NCI-H1105 treated with DMSO at 0.1 percent for 48 hours (cell line): ENCODE data around the gene NMUR2.

Experiments used
- DNase-seq: peaks from one replicate; lab custom pipeline; 2025; lab: John Stamatoyannopoulos, UW

Gene NMUR2, protein sequence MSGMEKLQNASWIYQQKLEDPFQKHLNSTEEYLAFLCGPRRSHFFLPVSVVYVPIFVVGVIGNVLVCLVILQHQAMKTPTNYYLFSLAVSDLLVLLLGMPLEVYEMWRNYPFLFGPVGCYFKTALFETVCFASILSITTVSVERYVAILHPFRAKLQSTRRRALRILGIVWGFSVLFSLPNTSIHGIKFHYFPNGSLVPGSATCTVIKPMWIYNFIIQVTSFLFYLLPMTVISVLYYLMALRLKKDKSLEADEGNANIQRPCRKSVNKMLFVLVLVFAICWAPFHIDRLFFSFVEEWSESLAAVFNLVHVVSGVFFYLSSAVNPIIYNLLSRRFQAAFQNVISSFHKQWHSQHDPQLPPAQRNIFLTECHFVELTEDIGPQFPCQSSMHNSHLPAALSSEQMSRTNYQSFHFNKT

DNA sequence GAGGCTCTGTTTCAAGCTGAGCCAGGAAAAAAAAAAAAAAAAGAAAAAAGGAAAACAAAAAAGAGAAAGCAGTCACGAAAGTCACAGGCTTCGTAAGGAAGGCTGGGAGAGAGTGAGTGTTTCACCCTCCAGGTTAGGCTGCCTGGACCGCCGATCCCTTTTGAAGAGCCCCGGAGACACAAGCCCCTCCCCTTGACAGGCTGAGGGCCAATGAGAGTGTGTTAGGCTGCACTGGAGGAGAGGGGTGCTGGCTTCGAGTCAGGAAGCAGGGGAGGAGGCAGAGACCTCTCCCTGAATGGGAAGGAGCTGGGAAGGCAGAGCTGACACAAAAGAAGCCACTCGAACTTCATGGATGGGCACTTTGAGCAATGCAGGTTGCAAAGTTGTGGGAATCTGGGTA, at the start of gene NMUR2:
TSS of gene NMUR2 (minus strand) at position 135 of the 400 bp plus-strand sequence. CDS start 166 bp downstream, outside the sequence.
- DNase-seq = peak; percentile 16

DNA sequence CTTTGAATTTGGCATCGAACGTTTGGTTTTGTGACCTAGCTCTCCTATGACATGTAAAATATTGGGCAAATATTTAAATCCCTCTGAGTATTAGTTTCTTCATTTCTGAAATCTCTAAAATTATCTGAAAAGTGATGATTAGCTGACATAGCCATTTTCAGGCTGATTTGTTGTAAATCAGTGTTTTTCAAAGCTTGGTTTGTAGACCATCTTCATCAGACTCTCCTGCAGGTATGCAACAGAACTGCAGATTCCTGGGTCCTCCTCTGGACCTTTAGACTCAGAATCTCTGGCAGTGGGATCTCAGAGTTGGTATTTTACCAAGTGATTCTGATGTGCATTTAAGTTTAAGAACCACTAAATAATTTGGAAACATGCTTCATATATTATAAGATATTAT, 38.9 kb upstream of the NMUR2 start:
- no peak for DNase-seq

DNA sequence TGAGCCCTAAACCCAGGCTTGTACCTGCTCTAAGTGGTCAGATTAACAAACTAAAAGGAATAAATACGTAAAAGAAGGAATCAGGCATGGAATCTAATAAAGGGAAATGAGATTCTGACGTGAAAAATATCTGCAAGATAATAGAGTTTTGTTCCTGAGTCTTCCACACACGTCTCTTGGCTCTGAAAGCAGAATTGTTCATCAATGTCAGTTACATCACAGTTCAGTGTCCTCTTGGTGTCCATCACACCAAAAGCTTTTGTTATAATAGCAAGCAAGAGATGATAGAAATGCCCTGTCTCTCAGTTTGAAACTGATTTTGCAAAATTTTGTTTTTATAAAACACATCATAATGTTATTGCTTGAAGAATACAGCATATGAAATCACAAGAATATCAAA, 34.7 kb upstream of the NMUR2 start:
- no peak for DNase-seq

DNA sequence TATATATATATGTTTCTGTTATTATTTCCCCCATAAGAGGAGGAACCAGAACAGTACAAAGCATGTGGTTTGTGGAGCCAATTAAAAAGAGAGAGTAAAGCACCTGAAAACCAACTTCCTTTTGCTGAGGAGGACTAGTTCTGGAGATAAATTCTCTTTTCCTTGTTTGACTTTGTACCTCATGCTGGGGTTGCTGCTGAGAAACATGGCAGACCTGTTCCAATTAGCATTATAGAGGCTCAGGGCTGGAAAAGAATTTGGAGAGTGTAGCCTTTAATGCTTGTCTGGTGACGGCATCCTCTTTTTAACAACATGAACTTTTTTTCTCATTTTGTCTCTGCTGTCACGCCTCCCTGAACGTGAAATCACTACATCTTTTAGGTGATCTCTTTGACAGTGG, 32.8 kb upstream of the NMUR2 start:
- DNase-seq = no peak

DNA sequence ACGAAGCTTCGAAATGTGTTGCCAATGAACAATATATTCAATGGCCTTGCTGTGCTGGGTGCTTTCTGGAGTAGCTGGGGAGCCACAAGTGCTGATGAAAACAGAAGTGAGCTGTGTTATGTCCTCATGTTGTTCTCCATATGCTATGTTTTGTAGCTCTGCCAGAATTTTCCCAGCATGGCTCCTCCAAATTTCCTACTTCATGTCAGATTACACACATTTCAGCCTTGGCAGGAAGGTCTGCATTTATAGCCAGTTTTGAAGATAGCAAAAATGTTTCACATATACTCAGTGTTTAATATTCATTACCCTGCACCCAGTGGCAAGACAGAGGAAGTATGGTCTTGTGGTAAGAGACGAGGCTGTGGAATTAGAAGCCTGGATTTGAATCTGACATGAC, 22.6 kb upstream of the NMUR2 start:
- no peak for DNase-seq

DNA sequence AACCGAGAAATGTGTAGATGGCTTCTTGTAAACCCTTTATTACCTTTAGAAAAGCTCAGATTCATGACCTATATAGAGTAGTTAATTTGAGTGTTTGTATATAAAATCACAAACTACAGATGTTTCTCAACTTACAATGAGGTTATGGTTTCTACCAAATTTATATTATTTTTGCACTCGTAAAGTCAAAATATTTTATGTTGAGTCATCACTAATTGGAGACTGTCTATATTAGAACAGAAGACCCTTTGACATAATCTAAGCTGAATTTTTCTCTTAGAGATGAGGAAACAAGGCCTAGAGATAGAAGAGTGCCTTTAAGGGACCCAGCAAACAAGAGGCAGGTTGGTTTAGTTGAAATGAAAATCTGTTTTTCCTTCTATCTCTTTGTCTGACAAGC, 20.0 kb upstream of the NMUR2 start:
- DNase-seq = no peak

DNA sequence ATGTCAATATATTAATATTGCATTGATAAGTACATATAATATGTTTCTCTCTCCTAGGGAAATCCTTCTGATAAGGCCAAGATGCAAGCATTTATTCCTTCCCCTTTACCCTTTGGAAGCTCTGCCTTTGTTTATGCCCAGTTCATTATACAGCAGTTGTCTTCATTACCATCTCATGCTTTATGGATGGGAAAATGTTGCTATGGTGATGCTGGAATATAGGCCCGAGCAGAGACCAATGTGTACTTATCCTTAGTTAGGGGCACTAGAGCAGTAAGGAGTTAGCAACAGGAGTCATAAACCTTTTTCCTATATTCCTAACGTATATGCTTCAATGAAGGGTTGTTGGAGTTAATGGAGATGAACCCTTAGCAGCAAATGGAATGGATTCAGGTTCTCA, 19.4 kb upstream of the NMUR2 start:
- DNase-seq = no peak

DNA sequence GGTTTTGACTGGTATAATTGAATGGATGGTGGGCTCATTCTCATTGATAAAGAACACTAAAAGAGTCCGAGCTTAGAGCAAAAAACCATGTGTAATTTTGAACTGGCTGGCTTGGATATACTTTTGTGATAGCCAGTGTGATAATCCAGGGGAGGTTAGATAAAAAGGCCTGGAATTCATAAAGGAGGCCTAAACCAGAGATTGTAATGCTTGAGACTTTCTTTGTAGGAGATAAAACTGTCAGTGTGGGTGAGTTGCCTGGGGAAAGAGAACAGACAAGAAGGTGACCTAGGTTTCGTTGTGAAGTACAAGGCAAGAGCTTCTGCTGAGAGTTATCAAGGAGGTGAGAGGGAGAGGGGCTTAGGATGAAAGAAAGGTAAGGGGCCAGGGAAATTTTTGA, 17.0 kb upstream of the NMUR2 start:
- DNase-seq = no peak

DNA sequence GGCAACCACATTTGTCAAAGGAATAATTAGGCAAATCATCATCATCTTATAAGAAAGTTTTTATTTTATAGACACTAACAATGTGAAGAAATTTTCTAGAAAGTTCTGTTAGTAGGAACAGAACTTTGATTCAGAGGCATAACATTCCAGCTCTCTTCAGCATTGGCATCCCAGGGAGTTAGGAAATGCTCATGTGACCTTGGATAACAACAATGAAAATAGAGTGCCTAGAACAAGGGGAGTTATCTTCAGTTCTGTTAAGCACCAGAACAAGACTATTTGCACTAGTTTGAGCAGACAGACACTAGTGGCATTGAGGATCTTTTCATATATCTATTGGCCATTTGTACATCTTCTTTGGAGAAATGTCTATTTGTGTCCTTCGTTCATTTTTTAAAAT, 7.0 kb upstream of the NMUR2 start:
- DNase-seq = no peak

DNA sequence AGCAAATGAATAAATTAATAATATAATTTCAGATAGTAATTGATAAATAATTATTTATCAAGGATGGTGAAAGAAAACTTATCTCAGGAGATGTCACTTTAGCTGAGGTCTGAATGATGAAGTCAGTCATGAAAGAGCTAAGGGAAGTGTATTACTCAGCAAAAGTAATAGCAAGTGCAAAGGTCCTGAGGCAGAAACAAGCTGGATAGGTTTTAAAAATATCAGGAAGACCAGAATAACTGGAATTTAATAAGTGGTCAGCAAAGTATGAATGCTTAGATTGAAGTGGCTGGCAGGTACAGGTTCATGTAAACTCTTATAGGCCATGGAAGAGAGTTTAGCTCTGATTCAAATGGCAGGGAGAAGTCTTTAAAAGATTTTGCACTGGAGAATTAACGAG, 1.0 kb upstream of the NMUR2 start:
- DNase-seq = no peak

DNA sequence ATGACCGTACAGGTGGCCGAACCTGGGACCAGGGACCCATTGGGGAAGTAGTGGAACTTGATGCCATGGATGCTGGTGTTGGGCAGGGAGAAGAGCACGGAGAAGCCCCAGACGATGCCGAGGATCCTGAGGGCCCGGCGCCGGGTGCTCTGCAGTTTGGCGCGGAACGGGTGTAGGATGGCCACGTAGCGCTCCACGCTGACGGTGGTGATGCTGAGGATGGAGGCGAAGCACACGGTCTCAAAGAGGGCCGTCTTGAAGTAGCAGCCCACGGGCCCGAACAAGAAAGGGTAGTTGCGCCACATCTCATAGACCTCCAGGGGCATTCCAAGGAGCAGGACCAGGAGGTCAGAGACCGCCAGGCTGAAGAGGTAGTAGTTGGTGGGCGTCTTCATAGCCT, 585 bp downstream of the NMUR2 start:
- no peak for DNase-seq

DNA sequence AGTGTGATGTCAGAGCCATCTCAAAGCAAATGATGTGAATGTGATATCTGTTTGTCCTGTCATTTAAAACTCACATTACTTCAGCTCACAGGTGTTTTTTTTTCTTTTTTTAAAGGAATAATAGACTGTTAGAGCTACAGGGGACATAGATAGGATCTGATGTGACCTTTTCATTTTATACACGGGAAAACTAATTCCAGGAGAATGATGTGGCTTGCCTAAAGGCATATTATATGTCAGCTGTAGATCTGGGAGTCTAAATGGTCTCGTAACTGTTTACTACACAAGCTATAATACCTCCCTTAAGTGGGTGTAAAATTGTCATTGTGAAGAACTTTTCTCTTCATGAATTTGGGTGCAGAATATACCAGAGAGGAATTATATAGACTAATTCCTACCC, 2.0 kb downstream of the NMUR2 start:
- no peak for DNase-seq

DNA sequence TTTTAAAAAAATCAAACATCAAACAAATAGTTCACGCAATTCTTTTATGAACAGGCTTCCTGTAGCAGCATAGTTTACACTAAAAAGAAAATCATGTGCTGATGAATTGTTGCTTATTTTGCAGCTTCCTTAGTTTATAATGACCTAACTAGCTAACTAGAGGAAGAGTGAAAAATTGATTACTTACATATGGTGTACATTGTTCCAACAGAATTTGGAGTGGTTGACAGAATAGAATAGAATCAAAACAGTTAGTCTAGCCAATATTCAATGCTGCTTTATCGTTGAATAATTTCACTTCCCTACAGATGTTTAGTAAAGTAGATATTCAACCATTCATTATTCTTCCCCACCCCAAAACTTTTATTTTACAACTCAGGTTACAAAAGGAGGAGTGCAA, 4.2 kb downstream of the NMUR2 start:
- no peak for DNase-seq

DNA sequence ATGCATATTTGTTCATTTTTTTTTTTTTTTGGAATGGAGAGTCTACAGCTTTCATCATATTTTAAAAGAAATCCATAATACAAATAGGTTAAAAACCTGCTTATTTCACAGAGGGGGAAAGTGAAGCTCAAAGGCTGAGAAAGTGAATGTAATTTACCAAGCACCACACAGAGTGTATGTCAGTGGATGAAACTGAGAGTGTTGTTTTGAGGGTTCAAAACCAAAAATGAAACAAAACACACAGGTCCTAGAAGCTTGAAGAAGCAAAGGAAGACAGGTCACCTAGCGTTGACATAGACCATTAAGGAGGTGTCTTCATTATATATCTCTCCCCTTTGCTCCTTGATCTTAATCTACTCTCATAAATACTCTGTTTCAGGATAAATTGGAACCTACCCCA, 7.5 kb downstream of the NMUR2 start:
- no peak for DNase-seq

DNA sequence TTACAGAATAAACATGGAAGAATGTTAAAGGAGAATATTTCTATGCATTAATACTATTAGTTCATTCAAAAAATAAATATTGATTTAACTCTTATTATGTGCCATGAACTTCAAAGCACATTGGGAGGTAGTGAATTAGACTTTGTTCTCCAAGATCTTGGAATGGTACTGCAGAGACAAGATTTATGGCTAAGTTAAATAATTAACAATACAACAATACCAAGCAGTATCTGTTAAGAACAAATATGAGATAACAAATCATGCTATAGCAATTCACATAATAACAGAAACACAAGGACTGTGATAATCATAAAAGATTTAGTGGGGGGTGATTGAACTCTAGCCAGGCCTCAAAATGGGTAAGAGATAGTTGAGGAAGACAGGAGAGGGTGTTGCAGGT, 11.6 kb downstream of the NMUR2 start:
- no peak for DNase-seq

DNA sequence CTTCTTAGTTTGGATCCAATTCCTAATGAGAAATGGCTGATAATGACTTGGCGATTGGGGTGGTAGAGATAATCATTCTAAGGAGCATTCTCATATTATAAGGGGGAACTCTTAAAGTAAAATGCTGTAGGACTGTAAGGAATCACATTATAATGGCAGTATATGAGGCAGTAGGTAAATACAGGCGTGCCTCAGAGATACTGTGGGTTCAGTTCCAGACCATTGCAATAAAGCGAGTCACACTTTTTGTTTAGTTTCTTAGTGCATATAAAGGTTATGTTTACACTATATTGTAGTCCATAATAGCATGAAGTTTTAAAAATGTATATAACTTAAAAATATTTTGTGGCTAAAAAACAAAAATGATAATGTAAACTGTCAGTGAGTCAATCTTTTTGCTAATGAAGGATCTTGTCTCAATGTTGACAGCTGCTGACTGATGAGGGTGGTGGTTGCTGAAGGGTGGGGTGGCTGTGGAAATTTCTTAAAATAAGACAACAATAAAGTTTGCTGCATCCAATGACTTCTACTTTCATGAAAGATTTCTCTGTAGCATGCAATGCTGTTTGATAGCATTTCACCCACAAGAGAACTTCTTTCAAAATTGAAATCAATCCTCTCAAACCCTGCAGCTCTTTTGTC, 15.8 kb downstream of the NMUR2 start:
- no peak for DNase-seq

DNA sequence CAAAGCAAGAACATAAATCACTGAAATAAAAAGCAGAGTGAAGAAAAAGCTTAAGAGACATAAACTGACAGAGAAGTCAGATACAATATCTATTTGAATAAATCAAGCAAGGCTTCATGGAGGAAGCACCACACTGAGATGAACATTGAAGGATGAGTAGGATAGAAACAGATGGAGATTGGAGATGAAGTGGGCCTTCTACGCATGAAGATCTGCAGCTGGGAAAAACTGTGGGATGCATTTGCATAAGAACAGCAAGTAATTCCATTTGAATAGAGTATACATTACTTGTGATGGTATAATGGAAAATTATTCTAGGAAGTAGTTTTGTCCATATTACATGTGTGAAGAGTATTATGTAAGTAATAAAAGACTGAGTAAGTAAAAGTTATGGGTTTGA, 16.5 kb downstream of the NMUR2 start:
- DNase-seq = no peak

DNA sequence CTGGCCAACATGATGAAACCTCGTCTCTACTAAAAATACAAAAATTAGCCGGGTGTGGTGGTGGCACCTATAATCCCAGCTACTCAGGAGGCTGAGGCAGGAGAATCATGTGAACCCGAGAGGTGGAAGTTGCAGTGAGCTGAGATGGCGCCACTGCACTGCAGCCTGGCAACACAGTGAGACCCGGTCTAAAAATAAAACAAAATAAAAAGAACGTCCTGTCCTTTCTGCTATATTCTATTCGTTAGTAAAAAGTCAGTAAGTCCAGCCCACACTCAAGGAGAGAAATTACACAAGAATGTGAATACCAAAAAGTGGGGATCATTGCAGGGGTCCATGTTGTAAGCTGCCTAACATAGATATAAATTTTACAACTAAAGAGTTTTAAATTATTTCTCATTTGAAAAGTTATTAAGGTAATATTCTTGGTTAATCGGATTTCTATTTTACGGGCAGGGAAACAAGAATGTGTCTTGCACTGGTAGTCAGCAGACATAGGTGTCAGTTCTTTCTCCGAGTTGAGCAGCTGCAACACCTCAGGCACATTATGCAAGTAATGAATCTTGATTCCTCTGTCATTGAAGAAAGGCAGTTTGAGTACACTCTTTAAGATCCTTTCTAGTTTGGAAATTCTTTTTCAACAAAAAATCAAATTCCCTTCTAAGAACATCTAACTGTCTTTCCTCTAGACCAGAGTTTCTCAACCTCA, 24.5 kb downstream of the NMUR2 start:
- no peak for DNase-seq

DNA sequence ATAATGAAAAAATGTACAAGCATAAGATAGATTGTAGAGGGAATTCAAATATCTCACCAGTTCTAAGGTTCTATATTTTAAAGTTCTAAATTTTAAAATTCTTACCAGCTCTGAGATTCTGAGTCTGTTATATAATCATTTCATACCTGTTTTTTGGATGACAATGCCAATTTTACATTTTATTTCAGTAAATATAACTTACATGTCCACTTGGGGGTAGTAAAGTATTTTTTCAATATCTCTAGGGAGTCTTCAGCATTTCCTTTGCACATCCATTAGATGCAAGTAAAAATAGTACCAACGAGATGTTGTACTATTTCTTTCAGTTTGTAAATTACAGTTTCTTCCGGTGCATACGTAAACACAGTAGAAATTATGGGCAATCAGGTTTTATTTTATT, 25.7 kb downstream of the NMUR2 start:
- no peak for DNase-seq

DNA sequence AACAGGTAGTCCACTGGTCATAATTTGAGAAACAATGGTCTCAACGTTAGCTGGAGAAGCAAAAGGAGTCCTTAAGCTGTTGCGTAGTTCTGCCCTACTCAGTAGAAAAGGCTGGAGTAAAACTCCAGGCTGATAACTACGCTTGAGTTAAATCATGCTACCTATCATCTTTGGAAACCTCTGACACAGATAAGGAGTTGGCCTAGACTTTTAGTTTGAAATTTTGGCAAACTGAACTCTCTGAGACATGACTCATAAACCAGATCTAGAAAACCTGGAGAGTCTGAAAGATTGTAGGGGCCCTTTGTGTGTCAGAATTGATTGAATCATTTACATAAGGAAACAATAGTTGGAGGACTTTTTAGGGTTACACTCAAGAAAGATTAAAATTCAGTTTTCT, 26.3 kb downstream of the NMUR2 start:
- DNase-seq = no peak

DNA sequence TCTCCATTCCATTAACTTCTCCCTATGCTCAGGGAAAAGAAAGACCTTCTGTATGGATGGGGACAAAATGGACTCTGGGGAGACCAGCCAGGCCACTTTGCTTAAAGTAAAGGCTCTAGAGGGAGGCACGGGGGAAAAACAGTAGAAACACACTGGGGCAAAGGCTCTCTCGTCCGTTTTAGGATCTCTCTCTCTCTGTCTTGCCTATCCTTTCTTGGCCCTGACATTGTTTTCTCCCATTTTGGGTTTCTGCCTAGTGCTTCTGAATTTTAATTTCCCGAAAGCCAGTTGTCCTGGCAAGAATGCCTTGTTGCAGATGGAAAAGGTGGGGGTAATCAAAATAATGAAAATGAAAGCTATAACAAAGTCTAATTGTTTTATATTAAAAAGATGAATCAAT, 28.2 kb downstream of the NMUR2 start:
- DNase-seq = no peak

DNA sequence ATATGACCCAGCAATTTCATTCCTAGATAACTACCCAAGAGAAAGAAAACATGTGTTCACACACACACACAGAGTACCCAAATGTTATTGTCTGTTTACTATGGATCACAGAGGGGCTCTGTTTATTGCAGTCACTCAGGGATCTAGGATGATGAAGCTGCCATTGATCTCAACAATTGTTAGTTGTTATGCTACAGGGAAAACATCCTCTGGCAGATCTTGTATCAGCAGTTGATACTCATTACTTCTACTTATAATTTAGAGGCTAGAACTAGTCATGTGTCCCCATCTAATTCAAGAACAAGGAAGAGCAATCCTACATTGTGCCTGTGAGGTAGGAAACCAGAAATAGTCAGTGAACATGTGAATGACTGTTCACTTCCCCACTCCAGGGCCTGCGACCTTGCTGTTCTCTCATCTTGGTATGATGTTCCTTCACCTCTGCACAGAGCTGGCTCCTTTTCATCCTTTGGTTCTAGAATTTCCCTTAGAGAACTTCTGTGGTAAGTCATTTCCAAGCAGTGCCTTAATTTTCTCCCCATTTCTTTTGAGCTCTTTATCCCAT, 30.3 kb downstream of the NMUR2 start:
- no peak for DNase-seq

DNA sequence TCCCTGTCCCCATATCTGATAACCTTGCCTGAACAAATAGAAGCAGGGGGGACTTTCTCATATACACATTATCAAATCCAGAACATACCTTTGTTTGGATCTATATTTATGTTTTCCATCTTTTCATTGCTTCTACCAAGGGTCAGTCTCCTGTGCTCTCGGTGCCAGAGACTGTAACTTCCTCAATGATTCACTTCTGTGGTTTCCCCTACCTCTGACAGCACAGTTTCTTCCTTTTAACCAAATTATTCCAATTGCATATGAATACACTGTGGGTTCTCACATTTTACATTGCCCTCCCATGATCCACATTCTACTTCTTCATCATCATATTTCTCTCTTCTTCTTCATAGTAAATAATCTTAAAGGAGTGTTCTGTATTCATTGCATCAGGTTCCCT, 32.2 kb downstream of the NMUR2 start:
- DNase-seq = no peak
